Measurements from ENCODE around the gene COL9A3.

Gene COL9A3

GRCh38 chr20:62826646-62827310 is 9.9 kb downstream of the COL9A3 start:
- H3K4me1 Mint-ChIP-seq: peaks cover 3% of the 10 kb centered on the region
- TF ChIP-seq, protein P1, sequence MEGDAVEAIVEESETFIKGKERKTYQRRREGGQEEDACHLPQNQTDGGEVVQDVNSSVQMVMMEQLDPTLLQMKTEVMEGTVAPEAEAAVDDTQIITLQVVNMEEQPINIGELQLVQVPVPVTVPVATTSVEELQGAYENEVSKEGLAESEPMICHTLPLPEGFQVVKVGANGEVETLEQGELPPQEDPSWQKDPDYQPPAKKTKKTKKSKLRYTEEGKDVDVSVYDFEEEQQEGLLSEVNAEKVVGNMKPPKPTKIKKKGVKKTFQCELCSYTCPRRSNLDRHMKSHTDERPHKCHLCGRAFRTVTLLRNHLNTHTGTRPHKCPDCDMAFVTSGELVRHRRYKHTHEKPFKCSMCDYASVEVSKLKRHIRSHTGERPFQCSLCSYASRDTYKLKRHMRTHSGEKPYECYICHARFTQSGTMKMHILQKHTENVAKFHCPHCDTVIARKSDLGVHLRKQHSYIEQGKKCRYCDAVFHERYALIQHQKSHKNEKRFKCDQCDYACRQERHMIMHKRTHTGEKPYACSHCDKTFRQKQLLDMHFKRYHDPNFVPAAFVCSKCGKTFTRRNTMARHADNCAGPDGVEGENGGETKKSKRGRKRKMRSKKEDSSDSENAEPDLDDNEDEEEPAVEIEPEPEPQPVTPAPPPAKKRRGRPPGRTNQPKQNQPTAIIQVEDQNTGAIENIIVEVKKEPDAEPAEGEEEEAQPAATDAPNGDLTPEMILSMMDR (IDR thresholded peaks at IDR 0.05; ENCODE audit: unreplicated experiment in 3 of 3): no peak
- no peak overlapping the region for H3K4me3 Mint-ChIP-seq
- no peaks in the 10 kb centered on the region for H3K36me3 Mint-ChIP-seq (ENCODE audit: low read depth)
- no peaks in the 10 kb centered on the region for H3K27me3 Mint-ChIP-seq (ENCODE audit: low read depth)
- no peaks in the 10 kb centered on the region for H3K9me3 Mint-ChIP-seq
- no peak overlapping the region for H3K27ac Mint-ChIP-seq

DNA sequence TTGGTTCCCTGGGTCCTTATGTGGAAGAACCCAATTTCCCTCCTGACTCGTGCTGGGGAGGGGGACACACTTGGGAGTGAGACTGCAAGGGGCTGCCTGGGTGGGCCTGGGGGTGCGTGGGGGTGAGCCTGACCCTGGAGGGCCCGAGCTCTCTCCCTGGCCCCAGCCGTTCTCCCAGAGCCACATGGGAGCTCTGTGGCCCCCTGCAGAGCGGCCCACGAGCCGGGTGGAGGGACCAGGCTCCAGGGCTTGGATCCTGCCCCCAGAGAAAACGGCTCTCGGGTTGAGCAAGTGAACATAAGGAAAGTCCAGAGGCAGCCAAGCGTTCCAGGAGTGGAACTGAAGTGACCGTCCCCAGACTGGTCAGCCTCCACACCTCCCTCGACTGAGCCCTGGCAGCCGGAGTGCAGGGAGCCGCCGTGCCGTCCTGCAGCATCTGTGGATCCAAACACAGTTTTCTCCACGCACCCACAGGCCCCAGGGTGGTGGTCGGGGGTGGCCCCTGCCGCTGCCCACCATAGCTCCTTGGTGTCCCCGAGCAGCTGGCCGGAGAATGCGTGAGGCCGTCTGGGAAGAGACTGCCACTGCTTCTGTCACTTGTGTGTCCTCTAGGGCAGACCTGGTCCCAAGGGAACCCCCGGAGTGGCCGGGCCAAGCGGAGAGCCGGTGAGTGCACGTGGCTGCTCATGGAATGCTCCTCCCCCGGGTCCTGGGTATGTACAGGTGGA is 10.6 kb downstream of the COL9A3 start:
- Mint-ChIP-seq H3K9me3 (no peaks in the 10 kb centered on the region), H3K4me1 (peaks cover 5% of the 10 kb centered on the region), H3K36me3 (ENCODE audit: low read depth) (no peaks in the 10 kb centered on the region), H3K27me3 (ENCODE audit: low read depth) (no peaks in the 10 kb centered on the region), H3K27ac (no peak overlapping the region), H3K4me3 (no peak overlapping the region)
- TF ChIP-seq, protein P1 (IDR thresholded peaks at IDR 0.05; ENCODE audit: unreplicated experiment in 3 of 3): no peak

DNA sequence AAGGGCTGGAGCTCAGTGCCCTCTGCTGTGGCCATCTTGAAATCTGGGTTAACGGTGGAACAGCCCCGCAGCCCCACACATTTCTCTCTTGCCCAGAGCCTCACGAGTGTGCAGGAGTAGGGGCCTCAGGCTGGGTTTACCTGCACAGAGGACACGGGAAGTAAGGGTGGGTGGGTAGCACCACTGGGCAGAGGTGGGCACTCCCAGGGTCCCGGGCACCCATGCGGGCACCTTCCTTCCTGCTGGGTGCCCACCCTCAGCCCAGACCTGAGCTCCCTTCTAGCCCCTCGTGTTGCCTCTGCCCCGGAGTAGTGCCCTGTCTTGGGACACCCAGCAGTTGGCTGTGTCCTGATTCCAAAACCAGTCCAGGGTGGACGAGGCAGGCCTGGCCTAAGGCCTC is 11.2 kb downstream of the COL9A3 start:
- Mint-ChIP-seq H3K27me3 (ENCODE audit: low read depth) (no peaks in the 10 kb centered on the region), H3K9me3 (no peaks in the 10 kb centered on the region), H3K36me3 (ENCODE audit: low read depth) (no peaks in the 10 kb centered on the region), H3K4me1 (peaks cover 11% of the 10 kb centered on the region), H3K4me3 (no peak overlapping the region), H3K27ac (no peak overlapping the region)
- TF ChIP-seq, protein P1 (IDR thresholded peaks at IDR 0.05; ENCODE audit: unreplicated experiment in 3 of 3): no peak

GRCh38 chr20:62828511-62829230 is 11.8 kb downstream of the COL9A3 start:
- no peak overlapping the region for H3K4me3 Mint-ChIP-seq
- no peaks in the 10 kb centered on the region for H3K9me3 Mint-ChIP-seq
- H3K27ac Mint-ChIP-seq: no peak overlapping the region
- H3K4me1 Mint-ChIP-seq: peaks cover 11% of the 10 kb centered on the region
- TF ChIP-seq, protein P1 (IDR thresholded peaks at IDR 0.05; ENCODE audit: unreplicated experiment in 3 of 3): no peak
- no peaks in the 10 kb centered on the region for H3K36me3 Mint-ChIP-seq (ENCODE audit: low read depth)
- H3K27me3 Mint-ChIP-seq (ENCODE audit: low read depth): no peaks in the 10 kb centered on the region

DNA sequence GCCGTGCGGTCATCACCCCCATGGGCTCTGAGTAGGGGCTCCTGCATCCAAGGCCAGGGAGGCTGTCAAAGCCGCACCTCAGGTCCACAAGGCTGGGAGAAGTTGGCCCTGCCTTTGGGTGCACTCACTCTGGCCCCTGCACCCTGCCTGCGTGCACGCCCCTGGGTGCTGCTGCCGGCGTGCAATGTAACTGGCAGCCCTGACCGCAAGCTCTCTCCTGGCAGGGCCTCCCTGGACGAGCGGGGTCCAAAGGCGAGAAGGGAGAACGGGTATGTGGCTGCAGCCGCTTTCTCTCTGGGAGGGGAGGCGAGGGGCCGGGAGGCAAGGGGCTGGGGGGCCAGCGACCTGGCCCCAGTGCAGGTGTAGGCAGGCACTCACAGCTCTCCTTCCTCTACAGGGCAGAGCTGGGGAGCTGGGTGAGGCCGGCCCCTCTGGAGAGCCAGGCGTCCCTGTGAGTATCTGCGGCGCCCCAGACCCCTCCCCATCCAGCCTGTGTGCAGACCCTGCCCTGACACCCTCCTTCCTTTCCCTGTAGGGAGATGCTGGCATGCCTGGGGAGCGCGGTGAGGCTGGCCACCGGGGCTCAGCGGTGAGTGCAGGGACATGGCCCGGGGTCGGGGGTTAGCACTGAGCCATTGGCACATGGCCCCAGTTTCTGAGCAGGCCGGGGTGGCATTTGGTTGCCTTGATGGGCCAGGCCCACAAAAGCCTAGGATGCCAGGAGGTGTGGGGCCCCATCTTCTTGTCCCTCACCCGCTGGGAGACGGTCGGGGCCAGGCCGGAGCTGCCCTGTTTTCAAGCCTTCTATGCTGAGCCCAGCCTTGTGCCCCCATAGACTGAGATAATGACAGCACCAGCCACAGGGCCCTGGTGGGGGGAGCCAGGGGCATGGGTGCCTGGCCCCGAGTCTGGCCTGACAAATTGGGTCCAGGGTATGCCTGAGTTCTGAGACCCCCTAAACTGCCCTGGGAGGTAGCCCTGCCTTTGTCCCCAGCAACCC is 12.7 kb downstream of the COL9A3 start:
- H3K9me3 Mint-ChIP-seq: no peaks in the 10 kb centered on the region

More for the DNA sequence above, 12.7 kb downstream of the COL9A3 start:
- TF ChIP-seq, protein P1 (IDR thresholded peaks at IDR 0.05; ENCODE audit: unreplicated experiment in 3 of 3): no peak
- peaks cover 11% of the 10 kb centered on the region for H3K4me1 Mint-ChIP-seq
- H3K27me3 Mint-ChIP-seq (ENCODE audit: low read depth): no peaks in the 10 kb centered on the region
- no peak overlapping the region for H3K27ac Mint-ChIP-seq
- no peak overlapping the region for H3K4me3 Mint-ChIP-seq
- H3K36me3 Mint-ChIP-seq (ENCODE audit: low read depth): no peaks in the 10 kb centered on the region

All from nephron (organoid).